ENCODE results near the gene SDSL. TPM values are rescaled to one million over a fixed set of nuclear protein-coding genes. Genes with fewer than 3 reads are reported as not detected.

SDSL gene
- total RNA-seq, 1 donor from 2014 or later: 11.8 TPM

DNA sequence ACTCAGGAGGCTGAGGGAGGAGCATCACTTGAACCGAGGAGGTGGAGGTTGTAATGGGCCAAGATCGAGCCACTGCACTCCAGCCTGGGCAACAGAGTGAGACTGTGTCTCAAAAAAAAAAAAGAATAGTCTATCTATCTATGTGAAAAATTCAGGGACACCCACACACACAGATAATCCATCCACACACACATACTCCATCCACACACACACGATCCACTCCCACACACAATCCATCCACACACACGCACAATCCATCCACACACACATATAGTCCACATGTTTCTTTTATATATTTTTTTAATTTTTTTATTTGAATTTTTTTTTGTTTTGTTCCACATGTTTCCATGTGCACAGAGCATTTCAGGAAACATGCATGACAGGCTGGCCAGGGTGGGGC, 21.8 kb upstream of the SDSL start:
- no peak for DNase-seq (ENCODE audit: low read depth)
- no peak overlapping the region for H3K4me3 ChIP-seq (ENCODE audit: low read depth, low read length)
- no peak for TF ChIP-seq CTCF (conservative IDR thresholded peaks at IDR 0.05; ENCODE audit: low read depth, low read length)

DNA sequence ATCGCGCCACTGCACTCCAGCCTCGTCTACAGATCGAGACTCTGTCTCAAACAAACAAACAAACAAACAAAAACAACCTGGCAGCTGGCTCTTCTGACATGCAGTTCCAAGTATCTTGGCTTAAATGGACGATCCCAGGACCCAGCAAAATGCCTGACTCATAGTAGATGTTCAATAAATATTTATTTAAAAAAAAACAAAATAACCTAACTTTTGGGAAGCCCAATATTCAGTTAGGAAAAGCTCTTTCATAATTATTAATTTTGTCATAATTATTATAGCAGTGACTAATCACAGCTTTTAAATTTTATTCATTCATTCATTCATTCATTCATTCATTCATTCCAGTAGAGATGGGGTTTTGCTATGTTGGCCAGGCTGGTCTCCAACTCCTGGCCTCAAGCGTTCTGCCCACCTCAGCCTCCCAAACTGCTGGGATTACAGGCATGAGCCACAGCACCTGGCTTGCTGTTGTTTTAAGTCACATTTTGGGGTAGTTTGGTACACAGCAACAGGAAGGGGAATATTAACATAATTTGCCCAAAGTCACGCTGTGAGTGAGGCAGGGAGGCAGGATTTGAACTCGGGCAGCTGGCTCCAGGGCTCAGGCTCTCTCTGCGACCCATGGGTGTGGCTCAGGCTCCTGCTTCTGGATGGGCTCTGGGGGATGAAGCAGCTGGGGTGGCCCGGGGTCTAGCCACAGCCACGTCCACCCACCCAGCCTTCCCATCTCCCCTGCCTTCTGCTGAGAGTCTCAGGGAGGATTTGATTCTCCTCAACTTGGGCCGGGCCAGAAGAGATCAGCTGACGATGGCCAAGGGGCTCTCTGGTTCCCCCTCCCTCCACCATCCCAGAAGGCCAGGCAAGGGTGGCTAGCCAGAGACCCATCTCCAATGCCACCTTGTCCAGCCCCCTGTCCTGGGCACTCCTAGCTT, 20.8 kb upstream of the SDSL start:
- no peak overlapping the region for H3K4me3 ChIP-seq (ENCODE audit: low read depth, low read length)
- TF ChIP-seq CTCF (conservative IDR thresholded peaks at IDR 0.05; ENCODE audit: low read depth, low read length): no peak
- DNase-seq (ENCODE audit: low read depth): no peak

DNA sequence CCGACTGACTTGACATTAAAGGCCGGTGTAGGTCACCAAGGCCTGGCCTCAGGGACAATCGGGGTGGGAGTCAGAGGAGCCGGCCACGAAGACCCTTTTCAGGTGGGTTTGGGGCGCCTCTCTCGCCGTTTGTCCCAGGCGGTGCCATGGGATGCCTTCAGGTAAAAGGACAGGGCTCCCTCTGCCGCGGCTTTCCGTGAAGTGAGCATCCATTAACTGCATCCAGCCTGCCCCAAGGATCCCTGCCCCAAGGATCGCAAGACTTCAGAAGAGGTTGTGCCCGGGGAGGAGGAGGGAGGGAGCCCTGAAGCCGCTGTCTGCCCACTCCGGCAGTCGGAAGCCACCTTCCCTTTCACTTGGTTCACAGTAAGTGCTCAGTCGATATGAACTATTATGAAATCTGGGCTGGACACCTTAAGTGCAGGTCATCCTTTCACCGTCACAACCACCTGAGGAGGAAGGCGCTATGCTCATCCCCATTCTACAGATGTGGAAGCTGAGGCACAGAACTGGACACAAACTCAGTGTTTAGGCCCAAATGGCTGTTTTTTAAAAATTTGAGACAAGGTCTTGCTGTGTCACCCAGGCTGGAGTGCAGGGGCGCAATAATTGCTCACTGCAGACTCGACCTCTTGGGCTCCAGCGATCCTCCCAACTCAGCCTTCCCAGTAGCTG, 19.5 kb upstream of the SDSL start:
- no peak for DNase-seq (ENCODE audit: low read depth)
- no peak overlapping the region for H3K4me3 ChIP-seq (ENCODE audit: low read depth, low read length)
- no peak for TF ChIP-seq CTCF (conservative IDR thresholded peaks at IDR 0.05; ENCODE audit: low read depth, low read length)

- no peak for DNase-seq (ENCODE audit: low read depth)
- H3K4me3 ChIP-seq (ENCODE audit: low read depth, low read length): peak within 1 kb of the TSS; percentile 24
These were observed 18.5 kb upstream of the SDSL start, which contains the start of gene SDS for GRCh38 chr12:113403435-113404415. TSS of gene SDS (minus strand) at chr12:113403887. CDS start at chr12:113399708, 4,179 bp downstream.

GRCh38 chr12:113405694-113406093, 16.5 kb upstream of the SDSL start:
- no peak for TF ChIP-seq CTCF (conservative IDR thresholded peaks at IDR 0.05; ENCODE audit: low read depth, low read length)
- DNase-seq (ENCODE audit: low read depth): no peak
- no peak overlapping the region for H3K4me3 ChIP-seq (ENCODE audit: low read depth, low read length)

More at GRCh38 chr12:113403435-113404415, 18.5 kb upstream of the SDSL start, which contains the start of gene SDS:
- TF ChIP-seq CTCF (conservative IDR thresholded peaks at IDR 0.05; ENCODE audit: low read depth, low read length): no peak

DNA sequence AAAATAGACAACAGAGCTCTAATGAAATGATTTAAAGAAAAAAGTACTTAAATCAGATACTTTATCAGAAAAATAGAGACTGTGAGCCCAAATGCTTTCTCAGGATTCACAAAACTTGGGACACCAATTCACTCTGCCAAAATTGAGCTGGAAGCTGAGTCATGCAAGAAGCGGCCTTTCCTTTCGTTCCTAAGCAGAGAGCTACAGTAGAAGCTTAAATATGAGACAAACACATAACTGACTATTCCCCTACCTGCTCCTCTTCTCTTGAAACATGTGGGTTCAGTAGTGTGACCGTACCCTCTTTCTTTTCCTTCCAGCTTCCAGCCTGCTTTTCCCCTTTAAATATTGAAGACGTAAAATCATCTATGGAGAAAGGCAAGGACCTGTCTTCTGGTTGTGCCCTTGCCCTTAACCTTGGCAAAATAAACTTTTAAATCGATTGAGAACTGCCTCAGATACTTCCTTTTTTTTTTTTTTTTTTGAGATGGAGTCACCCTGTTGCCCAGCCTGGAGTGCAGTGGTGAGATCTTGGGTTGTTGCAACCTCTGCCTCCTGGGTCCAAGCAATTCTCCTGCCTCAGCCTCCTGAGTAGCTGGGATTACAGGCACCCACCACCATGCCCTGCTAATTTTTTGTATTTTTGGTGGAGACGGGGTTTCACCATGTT, 14.1 kb upstream of the SDSL start:
- TF ChIP-seq CTCF (conservative IDR thresholded peaks at IDR 0.05; ENCODE audit: low read depth, low read length): no peak
- DNase-seq (ENCODE audit: low read depth): no peak
- no peak overlapping the region for H3K4me3 ChIP-seq (ENCODE audit: low read depth, low read length)
